Activated CD4-positive, alpha-beta T cell treated with anti-CD3 and anti-CD28 coated beads for 36 hours (primary cell): ENCODE data around the gene STX8. TPM values are rescaled to one million over a fixed set of nuclear protein-coding genes. Genes with fewer than 3 reads are reported as not detected.

Experiments used
- ATAC-seq: fragments of 200-7000 bp; cut with Tn5 transposase; one replicate; pipeline ENCODE4 v1.10.0; 2021; ENCODE audit warnings: mild to moderate bottlenecking, moderate library complexity
- CTCF ChIA-PET: fragments of 350-600 bp; sonication (Branson Sonifier 250); formaldehyde crosslinking; loops from one replicate; lab custom pipeline; 2021; ENCODE audit warnings: antibody characterized with exemption; lab: Charles Lee
- POLR2A ChIA-PET: fragments of 350-600 bp; sonication (Branson Sonifier 250); formaldehyde crosslinking; loops from one replicate; lab custom pipeline; 2021; ENCODE audit warnings: antibody characterized with exemption, inconsistent platforms; lab: Charles Lee
- DNase-seq: peaks from one replicate; pipeline ENCODE4 v3.0.0-alpha.2; 2020
- H3K27ac Mint-ChIP-seq: one replicate; pipeline ENCODE4 v1.8.0; 2021; ENCODE audit warnings: mixed read lengths
- H3K27me3 Mint-ChIP-seq: one replicate; pipeline ENCODE4 v1.8.0; 2021; ENCODE audit warnings: mixed read lengths
- H3K36me3 Mint-ChIP-seq: one replicate; pipeline ENCODE4 v1.8.0; 2021; ENCODE audit warnings: low read depth, mixed read lengths
- H3K4me1 Mint-ChIP-seq: one replicate; pipeline ENCODE4 v1.8.0; 2021; ENCODE audit warnings: mixed read lengths
- H3K4me3 Mint-ChIP-seq: one replicate; pipeline ENCODE4 v1.8.0; 2021; ENCODE audit warnings: mild to moderate bottlenecking, moderate library complexity, mixed read lengths
- H3K9me3 Mint-ChIP-seq: one replicate; pipeline ENCODE4 v1.8.0; 2021; ENCODE audit warnings: low read depth, mixed read lengths
- intact Hi-C, 2 experiments: fragments of 100-400 bp; cut with DNase I in 1 of 2; cut with micrococcal nuclease in 1 of 2; formaldehyde crosslinking; loops; one replicate each; pipeline versions ENCODE4 v1.14.2 to v1.15.1; 2022 to 2024; cut with DNase I, micrococcal nuclease
- total RNA-seq, 2 experiments: library from RNA; stranded (reverse); gene quantifications; one replicate each; pipeline ENCODE4 v1.2.3, GENCODE V29; 2021

STX8 gene
- total RNA-seq, 2 experiments from 2014 or later, result 65.7 to 87.7 TPM

- Mint-ChIP-seq H3K27me3 (peaks cover 7% of the 10 kb centered on the region), H3K4me1 (peaks cover 4% of the 10 kb centered on the region)
- POLR2A ChIA-PET, result no interaction called here
Observed at GRCh38 chr17:9203771-9204425, 371.7 kb downstream of the STX8 start.

GRCh38 chr17:9202532-9202931 is 373.1 kb downstream of the STX8 start:
- H3K9me3 Mint-ChIP-seq, result no peaks in the 10 kb centered on the region
- peaks cover 7% of the 10 kb centered on the region for H3K27me3 Mint-ChIP-seq
- intact Hi-C loops, result no loop called here
- peaks cover 4% of the 10 kb centered on the region for H3K4me1 Mint-ChIP-seq
- DNase-seq, result no peak
- no peak overlapping the region for H3K27ac Mint-ChIP-seq
- CTCF ChIA-PET, result no interaction called here
- no peak for ATAC-seq
- POLR2A ChIA-PET, result no interaction called here
- H3K4me3 Mint-ChIP-seq, result no peak overlapping the region
- H3K36me3 Mint-ChIP-seq, result no peaks in the 10 kb centered on the region

More at GRCh38 chr17:9203771-9204425, 371.7 kb downstream of the STX8 start:
- CTCF ChIA-PET, result no interaction called here
- Mint-ChIP-seq H3K27ac (no peak overlapping the region), H3K9me3 (no peaks in the 10 kb centered on the region), H3K36me3 (no peaks in the 10 kb centered on the region), H3K4me3 (no peak overlapping the region)
- ATAC-seq (no peak), DNase-seq (no peak)
- intact Hi-C loops, result no loop called here

- Mint-ChIP-seq H3K4me3 (no peak overlapping the region), H3K9me3 (no peaks in the 10 kb centered on the region), H3K36me3 (no peaks in the 10 kb centered on the region), H3K27me3 (peaks cover 7% of the 10 kb centered on the region), H3K27ac (no peak overlapping the region), H3K4me1 (peaks cover 4% of the 10 kb centered on the region)
- ChIA-PET POLR2A (no interaction called here), CTCF (interaction anchor here (0.6 to 1.4 kb wide), 3 partner anchors 8 to 131 kb away, joined by 3 to 5 read pairs (median 5); no protein-coding TSS in a partner anchor)
- no peak for DNase-seq
- intact Hi-C loops, result no loop called here
- ATAC-seq, result no peak
Observed at GRCh38 chr17:9200699-9201359, 374.8 kb downstream of the STX8 start.

Other genes starting within 250 kb of the STX8 start
- not detected for gene CFAP52, start 822 bp upstream of the STX8 start, total RNA-seq
- gene USP43, start 69.7 kb upstream of the STX8 start, total RNA-seq, result under 1 TPM; 0.25 to 0.33 TPM
- gene DHRS7C, start 215.8 kb upstream of the STX8 start, total RNA-seq, result not detected
- gene GSG1L2, start 246.3 kb upstream of the STX8 start, total RNA-seq, result not detected